Measurements from ENCODE around the gene ATF7. TPM values are rescaled to one million over a fixed set of nuclear protein-coding genes. Genes with fewer than 3 reads are reported as not detected.

The ATF7 gene
- polyA plus RNA-seq, 10 donors, result 36.2 to 61.9 (median 49.5) TPM

DNA sequence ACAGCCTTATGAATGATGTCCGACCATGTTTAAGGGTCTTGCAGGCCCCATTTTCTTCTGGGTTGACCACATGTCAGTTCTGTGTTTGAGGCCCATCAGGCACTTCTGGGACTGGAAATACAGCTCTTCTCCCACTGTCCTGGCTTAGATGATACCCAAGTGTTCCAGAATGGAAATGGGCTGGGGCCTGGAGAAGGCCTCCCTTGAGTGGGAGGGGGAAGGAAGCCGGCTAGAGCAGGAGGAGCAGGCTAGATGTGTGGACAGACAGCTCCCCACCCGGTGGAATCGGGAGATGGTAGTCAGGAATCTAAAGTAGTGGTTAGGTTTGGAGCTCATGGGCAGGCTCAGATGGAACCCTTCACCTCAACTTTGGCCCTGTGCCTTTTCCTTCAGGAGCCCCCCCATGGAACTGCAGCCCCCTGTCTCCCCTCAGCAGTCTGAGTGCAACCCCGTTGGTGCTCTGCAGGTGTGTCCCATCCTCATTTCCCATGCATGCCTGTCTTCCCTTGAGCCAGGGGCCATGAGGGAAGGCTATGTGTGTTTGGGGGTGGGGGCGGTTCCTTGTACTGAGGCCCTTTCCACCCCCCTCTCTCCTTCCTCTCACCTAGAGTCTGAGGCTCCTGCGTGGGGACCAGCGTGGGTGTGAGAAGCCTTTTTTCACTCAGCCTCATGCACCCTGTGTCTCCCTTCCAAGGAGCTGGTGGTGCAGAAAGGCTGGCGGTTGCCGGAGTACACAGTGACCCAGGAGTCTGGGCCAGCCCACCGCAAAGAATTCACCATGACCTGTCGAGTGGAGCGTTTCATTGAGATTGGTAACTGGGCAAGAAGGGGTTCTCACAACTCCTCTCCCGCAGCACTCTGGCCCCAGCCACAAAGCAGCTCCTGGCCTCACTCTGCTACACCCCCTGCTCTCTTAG is 121.9 kb downstream of the ATF7 start:
- DNase-seq, result no peak

DNA sequence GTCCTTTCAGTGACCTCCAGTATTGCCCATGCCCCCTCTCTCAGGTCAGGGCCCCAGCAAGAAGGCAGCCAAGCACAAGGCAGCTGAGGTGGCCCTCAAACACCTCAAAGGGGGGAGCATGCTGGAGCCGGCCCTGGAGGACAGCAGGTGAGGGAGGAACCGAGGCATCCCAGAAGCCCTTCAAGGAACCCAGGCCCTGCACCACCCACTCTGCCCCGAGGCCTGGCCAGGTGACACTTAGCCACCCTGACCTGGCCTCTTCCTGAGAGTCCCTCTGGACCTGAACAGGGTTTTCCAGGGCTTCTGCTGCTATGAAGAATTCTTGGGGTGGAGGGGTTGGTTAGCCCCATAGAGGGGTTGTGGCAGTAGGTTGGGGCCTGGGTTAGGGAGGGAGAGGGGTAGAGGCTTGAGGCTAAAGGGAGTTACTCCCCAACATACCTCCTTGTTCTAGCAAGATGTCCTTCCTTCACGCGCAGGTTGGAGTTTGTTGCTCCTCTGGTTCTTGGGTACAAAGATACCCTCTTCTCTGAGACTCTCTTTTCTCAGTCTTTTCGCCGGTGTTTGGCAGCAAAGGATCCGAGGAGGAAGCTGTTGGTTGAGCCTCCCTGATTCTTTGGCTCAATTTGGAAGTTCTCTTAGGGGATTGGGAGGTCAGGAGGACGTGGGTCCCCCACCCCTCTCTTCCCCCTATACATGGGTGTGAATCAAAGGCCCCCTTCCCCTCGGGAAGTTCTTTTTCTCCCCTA is 123.0 kb downstream of the ATF7 start:
- DNase-seq, result no peak

DNA sequence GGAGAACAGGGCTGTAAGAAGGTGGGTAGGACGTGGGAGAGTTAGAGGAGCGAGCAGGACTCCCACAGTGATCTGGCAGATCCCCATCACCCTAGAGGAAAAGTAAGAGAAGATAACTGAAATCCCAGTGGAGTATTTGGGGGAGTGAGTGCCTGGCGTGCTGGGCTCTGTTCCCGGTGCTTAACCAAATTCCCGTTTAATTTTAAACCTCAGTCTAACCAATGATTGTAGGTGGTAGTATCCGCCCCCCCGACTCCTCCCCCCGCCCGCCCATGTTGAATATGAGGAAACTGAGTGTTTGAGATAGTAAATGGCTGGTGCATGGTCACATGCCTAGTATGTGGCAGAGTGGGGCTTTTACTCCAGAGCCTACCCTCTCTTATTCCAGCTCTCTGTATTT is 123.9 kb downstream of the ATF7 start:
- no peak for DNase-seq

DNA sequence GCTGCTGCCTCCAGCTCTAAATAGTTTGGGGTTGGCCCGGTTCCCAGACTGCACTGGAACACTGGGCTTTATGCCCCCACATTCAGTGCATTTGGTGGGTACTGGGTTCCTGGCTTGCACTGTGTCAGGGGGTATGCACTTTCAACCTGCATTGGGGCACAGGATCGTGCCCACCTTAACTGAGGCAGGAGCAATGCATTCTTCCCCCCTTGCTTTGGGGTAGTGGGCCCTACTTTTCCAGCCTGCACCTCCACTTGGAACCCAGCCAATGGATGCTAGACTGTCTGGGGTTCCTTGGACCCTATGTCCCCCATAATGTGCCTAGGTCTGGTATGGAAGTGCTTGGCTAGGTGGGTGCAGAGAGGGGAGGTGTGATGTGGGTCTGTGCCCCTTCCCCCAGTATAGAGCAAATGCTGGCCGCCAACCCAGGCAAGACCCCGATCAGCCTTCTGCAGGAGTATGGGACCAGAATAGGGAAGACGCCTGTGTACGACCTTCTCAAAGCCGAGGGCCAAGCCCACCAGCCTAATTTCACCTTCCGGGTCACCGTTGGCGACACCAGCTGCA is 124.5 kb downstream of the ATF7 start:
- DNase-seq, result no peak

DNA sequence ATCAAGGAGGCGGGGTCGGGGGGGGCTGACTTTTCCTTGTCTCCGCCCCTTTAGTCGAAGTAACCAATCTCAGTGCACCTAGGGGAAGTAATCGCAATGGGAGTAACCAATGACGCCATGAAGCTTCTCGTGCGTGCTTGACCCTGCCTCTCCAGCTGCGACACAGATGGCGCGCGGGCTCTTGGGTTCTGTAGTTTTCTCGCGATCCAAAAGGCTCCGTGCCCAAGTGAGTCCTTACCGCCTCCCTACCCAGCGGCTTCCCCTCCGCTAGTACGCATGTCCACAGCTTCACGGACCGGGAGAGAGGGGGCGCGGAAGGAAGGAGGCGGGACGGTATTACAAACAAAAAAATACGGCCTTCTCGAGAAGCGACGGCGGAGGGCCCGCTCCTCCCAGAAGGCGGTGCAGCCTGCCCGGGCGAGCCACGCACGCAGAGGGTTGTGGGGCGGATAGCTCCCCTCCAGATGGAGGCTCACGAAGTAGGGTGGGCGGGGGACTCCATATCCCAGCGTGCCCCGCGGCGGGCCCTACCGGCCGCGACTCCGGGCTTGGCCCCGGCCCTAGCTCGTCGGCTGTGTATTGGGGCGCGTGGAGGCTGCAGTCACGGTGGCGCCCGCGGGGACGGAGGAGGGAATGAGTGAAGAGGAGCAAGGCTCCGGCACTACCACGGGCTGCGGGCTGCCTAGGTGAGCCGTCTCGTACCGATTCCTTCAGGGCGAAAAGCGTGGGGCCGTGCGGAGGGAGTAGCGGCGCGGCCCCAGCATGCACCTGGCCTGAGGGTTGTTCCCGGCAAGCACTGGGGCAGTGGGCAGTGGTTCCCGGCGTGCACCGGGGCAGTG is 125.2 kb downstream of the ATF7 start, which contains the start of gene TARBP2:
TARBP2 (plus strand) TSS at position 508 of the 839 bp plus-strand sequence; CDS start at position 634, 126 bp downstream.
- DNase-seq, result peak; percentile 99 to 100 (median 100)

DNA sequence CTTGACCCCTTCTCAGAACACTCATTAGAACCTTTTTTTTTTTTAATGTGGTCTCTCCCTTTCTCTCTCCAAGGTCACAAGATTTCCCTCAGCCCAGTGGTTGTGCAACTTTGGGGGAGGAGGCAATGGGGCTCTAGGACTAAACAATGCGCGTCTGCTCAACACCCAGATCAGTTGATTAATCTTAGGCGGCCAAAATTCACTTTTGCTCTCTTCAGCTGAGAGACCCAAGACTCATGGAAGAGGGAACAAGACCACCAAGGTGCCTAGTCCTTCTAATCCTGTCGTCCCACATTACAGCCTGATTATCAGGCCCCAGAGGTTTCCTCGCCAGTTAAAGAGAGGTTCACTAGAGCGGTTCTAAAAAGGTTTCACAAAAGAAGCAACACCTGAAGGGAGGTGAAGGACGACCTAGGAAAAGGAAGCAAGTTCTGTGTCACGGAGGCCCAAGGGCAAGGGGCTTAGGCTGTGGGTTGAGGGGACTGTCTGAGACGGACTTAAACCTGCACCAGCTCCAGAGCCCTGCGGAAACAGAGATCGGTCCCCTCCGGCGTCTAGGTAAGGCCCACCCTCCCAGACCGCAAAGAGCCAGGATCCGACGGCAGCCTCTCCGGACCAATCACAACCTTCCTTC is 125.9 kb downstream of the ATF7 start:
- DNase-seq, result peak in 2 of 3 donors; percentile 47 to 81

DNA sequence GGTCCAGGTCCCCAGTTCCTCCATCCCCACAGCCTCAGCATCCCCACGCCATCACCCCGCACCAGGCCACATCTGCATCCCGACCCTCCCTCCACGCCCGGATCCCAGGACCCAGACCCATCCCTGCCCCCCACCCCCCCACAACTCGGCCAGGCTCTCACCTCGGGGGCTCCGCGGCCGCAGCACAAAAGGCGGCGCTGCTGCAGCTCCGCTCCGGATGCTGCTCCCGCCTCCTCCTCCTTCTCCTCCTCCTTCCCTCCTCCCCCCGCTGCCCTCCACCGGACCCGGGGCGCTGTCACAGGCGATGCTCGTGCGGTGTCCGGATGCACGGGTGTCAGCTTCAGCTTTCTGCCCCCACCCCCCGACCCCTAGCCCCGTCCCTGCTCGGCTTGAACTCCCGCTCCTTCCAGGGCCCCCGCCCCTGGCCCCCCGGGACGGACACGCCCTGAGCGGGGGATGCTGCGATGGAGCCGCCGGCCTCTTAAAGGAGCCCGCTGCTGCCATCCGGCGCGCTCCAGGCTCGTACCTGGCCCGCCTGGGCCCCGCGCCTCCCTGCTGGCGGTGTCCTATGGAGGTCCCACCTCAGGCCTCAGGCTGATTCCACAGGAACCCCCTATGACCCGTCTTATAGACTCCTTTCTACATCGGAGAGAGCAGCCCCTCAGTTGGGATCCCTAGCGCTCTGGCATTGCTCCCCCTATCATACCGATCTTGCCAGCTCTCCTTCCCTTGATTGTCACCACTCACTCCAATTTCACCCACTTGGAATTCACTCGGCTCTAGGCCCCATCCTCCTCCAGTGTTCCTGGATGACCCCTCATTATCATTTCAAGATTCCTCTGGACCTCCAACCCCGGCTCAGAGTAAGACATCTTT is 126.7 kb downstream of the ATF7 start, which contains the start of gene MAP3K12:
MAP3K12 (minus strand) TSS at position 193 of the 876 bp plus-strand sequence. CDS start 12,067 bp downstream, outside the sequence.
- peak; percentile 43 to 88 (median 74) for DNase-seq

DNA sequence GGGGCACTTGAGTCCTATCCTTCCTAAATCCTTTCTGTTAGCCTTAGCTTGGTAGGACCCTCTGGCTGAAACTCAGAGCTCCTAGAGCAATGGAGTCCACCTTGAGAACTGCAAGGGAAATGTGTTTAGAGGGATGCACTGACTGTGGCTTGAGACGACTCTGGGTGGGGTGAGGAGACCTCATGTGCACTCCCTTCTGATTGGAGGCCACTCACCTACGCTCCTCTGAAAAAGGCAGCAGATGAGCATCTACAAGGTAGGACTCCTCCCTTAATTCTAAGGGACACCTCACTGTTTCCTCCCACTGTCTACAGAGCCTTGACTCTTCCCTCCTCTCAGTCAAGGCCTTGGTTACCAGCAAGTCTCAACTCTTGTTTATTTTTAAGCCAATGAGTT is 127.9 kb downstream of the ATF7 start:
- DNase-seq, result no peak

DNA sequence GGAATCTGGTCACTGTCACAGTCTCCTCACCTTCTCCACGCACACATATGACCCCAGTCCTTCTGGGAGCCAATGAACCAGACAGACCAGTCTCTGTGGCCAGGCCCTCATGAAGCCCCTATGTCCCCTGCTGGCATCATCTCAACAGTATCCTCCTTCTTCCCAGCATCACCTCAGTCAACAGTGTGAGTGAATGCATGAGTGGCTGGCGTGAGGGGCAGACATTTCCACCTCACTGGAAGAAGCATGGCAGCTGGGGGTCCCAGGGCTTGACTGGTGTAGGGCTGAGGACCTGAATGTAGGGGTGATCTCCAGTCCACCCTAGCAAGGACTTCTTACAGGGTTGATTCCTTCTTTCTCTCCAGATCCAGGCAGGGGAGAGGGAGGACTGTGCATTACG is 128.7 kb downstream of the ATF7 start:
- no peak for DNase-seq

DNA sequence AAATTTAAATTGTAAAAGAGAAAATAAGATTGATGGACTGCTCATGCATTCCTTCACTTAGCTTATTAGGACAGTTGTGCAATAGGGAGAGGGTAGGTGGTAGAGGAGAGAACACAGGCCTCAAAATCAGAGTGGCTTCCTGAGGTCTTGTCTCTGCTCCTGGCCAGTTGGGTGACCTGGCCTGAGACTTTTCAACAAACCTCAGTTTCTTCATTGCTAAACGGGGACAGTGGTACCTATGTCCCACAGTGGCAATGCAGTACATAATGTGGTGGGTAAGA is 129.5 kb downstream of the ATF7 start:
- no peak for DNase-seq

DNA sequence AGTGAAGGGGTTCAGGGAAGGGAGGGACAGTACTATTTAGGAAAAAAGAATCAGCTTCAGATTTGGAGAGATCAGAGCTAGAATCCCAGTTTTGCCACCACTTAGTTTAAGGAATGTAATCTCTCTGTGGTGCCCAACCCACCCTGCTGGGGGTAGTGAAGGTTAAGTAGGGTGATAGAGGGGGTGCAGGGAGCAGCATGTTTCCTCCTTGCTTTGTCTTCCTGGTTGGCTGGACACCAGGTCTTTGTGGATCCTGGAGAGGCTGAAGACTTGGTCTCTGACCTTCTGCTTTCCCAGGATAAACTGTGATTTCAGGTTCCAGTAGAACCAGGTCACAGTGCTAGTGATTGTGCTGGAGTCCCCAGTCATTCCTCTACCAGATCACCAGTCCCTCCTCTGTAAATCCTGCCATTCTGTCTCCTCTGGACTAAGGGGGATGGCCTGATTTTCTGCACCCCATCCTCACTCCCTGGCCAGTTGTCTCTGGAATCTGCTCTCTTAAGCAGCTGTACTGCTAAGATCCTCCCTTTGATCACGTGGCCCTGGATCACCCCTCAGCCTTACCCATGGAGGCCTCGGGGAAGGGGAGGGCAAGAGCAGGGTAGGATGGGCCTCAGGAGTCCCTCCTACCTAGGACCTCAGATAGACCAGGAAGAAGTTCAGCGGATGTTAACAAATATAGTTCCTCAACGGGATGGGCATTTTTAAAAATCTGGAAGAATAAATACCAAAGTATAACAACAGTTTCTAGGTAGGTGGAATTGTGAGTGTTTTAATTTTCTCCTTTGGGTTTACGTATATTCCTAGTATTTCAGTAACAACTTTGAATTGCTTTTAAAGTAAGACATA is 130.1 kb downstream of the ATF7 start:
- peak; percentile 74 to 90 (median 76) for DNase-seq

DNA sequence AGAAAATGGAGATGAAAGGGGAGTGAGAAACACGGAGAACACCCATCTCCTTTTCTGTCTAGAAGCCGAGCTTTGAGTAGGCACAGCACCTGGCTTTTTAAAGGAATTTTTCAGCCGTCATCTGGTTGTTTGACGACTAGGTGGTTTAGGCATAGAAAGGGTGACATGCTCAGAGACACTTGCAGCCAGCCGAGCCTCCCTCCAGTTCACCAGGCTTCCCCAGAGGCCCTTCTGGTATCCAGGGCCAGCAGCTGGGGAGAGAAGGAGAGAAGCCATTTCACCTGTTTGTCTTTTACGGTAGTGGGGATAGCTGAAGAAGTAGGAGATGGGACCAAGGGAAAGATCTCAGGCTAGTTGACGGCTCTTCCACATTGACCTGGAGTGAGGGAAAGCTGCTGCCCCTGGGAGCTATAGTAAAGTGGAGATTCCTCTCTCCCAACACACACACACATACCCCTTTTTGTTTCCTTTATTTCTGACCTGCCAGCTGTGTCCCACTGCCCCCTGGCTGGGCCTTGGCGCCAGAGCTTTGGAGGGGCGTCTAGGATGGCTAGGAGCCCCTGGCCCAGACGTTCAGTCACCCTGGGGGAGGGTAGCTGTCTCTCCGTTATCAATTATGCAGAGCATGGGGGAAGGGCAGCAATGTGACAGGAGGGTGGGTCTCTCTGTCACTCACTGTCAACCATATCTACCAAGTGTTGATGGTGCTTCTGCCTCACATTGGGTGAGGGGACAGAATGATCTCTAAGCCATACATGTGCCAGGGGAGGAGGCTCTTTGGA is 132.4 kb downstream of the ATF7 start:
- no peak for DNase-seq

DNA sequence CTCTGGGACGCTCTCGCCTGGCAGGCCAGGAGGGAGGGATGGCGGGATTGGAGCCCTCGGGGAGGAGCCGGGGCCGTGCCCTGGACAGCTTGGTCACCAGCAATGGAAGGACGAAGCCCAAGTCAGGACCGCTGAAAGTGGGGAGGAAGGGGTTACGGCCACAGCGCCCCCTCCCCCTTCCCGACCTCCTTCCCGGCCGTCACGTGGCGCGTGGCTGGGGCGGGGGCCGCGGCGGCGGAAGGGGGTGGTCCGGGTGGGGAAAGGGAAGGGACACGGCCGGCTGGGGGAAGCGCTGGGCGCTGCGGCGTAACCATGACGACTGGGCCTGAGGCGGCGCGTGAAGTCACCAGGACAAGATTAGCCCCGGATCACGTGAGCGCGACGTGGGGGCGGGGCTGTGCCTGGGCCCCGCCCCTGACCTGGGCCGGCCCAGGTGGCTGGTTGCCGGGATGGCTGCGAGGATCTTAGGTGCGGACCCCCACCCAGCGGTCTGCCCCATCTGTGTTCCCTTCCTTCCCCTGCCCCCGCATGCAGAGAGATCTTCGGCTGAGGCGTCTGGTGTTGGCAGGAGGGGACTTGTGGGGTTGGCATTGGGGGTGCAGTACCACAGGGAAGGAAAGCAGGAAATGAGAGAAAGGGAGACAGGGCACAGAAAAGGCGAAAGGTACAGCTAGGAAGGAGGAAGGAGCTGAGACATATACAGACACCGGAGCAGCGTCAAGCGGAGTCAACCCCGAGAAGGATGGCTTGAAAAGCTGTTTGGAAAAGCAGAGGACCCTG is 133.2 kb downstream of the ATF7 start:
- DNase-seq, result peak; percentile 91 to 98 (median 96)

DNA sequence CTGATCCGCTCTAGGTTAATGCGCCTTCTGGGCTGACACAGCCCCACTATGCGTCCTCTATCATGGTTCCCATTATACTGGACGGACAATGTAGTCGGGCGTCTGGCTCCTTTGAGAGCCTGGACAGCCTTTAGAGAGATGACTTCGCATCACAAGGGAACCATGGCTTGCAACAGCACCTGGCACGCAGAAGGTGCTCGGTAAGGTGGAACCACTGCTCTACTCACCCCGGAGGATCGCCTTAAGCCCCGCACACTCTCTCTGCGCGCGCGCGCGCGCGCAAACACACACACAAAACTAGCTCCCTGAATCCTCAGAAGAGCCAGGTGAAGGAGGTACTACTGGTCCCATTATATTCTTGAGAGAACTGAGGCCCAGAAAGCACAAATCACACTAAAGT is 134.0 kb downstream of the ATF7 start:
- peak in 2 of 3 donors; percentile 33 to 55 for DNase-seq

DNA sequence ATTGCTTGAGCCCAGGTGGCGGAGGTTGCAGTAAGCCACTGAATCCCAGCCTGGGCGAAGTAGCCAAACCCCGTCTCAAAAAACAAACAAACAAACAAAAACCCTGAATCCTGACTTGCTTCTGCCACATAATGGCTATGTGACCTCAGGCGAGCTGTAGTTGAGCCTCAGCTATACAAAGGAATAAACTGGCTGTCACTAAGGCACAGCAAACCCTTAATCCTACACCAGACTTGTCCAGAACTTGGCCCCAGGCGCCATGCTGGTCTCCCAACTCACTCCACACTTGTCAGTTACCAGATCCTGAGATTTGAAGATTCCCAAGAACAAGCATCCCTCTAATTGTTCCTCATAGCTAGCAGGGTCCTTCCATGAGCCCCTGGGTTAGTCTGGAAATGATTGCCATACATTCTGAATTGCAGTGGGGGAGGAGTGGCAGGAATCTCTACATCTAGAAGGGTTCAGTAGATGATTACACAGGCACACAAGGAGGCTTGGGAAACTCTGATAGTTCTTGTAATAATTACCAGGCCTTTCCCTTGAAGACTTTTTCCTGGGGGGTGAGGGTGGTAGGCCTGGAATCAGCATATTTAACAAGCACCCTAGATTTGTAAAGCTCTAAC is 136.8 kb downstream of the ATF7 start:
- no peak for DNase-seq

DNA sequence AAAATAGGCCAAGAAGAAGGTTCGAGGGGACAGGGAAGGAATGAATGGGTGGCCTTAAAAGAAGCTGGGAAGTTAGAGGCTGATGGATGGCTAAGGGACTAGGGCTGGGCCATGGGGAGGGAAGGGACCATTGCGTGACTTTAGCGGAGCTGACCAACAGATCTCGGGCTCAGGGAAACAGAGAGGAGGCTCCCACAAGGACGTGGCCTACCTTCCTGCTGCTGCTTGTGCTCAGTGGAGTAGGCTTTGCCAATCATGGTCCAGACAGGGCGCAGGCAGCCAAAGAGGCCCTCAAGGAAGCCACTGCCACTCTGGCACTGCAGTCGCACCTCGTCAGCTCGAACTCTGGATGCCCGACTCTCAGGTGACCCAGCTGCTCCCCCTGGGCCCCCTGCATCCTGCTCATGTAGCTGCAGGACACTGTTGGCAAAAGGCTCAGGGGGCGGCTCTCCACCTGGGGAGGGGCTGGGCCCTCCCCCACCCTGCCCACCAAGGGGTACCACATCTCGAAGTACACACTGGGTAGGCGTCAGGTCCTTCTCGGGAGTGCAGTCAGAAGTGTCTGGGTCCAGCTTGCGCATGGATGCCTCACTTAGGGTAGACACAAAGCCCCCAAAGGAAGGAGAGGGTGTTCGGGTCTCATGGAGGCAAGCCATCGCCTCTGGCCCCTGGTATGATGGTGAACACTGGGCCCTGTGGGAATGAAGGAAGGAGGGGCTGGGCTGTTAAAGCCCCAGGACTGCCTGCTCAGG is 139.3 kb downstream of the ATF7 start:
- no peak for DNase-seq

All from muscle of back (tissue), 11 donors.